Mucosa of descending colon (tissue), 3 donors: ENCODE results near the gene KLRG1. TPM values are rescaled to one million over a fixed set of nuclear protein-coding genes. Genes with fewer than 3 reads are reported as not detected.

Experiments used
- ATAC-seq: fragments of 200-7000 bp; cut with Tn5 transposase; one replicate; pipeline ENCODE4 v1.9.1; 2020; ENCODE audit warnings: mild to moderate bottlenecking, moderate library complexity
- DNase-seq, 3 donors: peaks; one replicate each; pipeline ENCODE4 v3.0.0-alpha.2; 2020
- H3K36me3 ChIP-seq: fragments of 200-600 bp; one replicate; pipeline ENCODE4 v1.8.0; 2021; ENCODE audit warnings: low read depth, mild to moderate bottlenecking
- H3K4me1 ChIP-seq: fragments of 200-600 bp; one replicate; pipeline ENCODE4 v1.8.0; 2021; ENCODE audit warnings: low read depth, mild to moderate bottlenecking
- H3K4me3 ChIP-seq: fragments of 200-600 bp; one replicate; pipeline ENCODE4 v1.8.0; 2021; ENCODE audit warnings: mild to moderate bottlenecking
- H3K9me3 ChIP-seq: fragments of 200-600 bp; one replicate; pipeline ENCODE4 v1.8.0; 2021; ENCODE audit warnings: mild to moderate bottlenecking
- intact Hi-C, 2 donors: fragments of 100-400 bp; cut with DNase I in 1 of 2; cut with micrococcal nuclease in 1 of 2; formaldehyde crosslinking; loops; one replicate each; pipeline versions ENCODE4 v1.11.0 to v1.11.1; 2022; cut with DNase I, micrococcal nuclease
- total RNA-seq, 3 donors: library from RNA; stranded (reverse); fragmentation: NEBNext Ultra II Directional in 2 of 3; extraction: Animal tissue kit (Norgen Biotek cat#: 25700) in 2 of 3; gene quantifications; one replicate each; pipeline versions ENCODE4 v1.2.1 to v1.2.4, GENCODE V29; 2021 to 2023
- TF ChIP-seq, protein P1 (sequence below): fragments of 200-600 bp; IDR thresholded peaks from one replicate; pipeline ENCODE4 v1.8.0; 2022; ENCODE audit warnings: antibody characterized with exemption, mild to moderate bottlenecking
- donor health status: DM: no; HTN: no; CAD: no; lungs with moderate emphysema.
- donor health status: DM: no; HTN: no; CAD: no.
- donor health status: DM: no; HTN: yes; CAD: no.

KLRG1 gene
- total RNA-seq, 3 donors from 2014 or later = 1.1 to 4.1 (median 3.0) TPM

DNA sequence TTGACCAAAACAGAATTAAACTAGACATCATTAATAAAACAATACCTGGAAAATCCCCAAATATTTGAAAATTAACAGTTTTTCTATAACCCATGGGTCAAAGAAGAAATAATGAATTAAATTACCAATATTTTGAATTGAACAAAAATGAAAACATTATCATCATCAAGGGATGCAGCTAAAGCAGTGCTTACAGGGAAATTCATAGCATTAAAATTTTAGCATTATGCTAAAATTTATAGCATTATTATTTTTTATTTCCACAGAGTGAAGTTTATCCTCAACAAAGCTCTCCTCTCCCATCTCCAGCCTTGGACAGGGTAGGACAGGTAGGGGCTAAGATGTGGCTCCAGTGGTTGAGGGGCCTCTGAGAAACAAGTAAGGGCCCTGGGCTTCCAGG, 20.6 kb upstream of the KLRG1 start:
- Histone ChIP-seq H3K4me1 (no peaks in the 10 kb centered on the region), H3K4me3 (no peak overlapping the region), H3K36me3 (no peaks in the 10 kb centered on the region), H3K9me3 (peaks cover 28% of the 10 kb centered on the region)
- intact Hi-C loops = no loop called here
- no peak for ATAC-seq
- TF ChIP-seq, protein P1, sequence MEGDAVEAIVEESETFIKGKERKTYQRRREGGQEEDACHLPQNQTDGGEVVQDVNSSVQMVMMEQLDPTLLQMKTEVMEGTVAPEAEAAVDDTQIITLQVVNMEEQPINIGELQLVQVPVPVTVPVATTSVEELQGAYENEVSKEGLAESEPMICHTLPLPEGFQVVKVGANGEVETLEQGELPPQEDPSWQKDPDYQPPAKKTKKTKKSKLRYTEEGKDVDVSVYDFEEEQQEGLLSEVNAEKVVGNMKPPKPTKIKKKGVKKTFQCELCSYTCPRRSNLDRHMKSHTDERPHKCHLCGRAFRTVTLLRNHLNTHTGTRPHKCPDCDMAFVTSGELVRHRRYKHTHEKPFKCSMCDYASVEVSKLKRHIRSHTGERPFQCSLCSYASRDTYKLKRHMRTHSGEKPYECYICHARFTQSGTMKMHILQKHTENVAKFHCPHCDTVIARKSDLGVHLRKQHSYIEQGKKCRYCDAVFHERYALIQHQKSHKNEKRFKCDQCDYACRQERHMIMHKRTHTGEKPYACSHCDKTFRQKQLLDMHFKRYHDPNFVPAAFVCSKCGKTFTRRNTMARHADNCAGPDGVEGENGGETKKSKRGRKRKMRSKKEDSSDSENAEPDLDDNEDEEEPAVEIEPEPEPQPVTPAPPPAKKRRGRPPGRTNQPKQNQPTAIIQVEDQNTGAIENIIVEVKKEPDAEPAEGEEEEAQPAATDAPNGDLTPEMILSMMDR = no peak
- no peak for DNase-seq

DNA sequence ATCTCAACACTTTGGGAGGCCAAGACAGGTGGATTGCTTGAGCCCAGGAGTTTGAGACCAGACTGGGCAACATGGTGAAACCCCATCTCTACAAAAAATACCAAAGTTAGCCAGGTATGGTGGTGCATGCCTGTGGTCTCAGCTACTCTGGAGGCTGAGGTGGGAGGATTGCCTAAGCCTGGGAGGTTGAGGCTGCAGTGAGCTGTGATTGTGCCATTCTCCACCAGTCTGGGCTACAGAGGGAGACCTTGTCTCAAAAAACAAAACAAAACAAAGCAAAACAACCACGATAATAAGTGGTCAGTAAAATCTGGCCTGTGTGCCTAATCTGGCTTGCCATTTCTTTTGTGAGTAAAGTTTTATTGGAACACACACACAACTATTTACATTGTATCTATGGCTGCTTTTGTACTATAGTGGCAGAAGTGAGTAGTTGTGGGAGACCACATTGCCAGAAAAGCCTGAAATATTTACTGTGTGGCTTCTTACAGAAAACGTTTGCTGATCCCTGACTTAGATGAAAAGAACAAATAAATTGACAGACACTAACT, 19.4 kb upstream of the KLRG1 start:
- Histone ChIP-seq H3K9me3 (peaks cover 28% of the 10 kb centered on the region), H3K36me3 (no peaks in the 10 kb centered on the region), H3K4me3 (no peak overlapping the region), H3K4me1 (no peaks in the 10 kb centered on the region)
- DNase-seq (no peak), ATAC-seq (no peak)
- TF ChIP-seq, protein P1 = no peak
- intact Hi-C loops = no loop called here

DNA sequence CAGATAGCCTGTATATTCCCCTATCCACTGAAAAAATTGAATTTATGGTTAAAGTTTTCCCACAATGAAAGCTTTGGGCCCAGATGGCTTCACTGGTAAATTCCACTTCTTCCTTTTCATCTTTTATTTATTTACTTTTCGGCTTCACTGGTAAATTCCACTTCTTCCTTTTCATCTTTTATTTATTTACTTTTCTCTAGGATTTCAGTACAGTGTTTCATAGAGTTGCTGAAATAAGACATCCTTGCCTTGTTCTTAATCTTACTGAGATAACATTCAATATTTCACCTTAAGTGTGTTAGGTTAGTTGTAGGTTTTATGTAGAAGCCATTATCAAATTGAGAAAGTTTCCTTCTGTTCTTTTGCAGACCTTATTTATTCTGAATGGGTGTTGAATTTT, 18.9 kb upstream of the KLRG1 start:
- H3K4me1 ChIP-seq = no peaks in the 10 kb centered on the region
- ATAC-seq (no peak), DNase-seq (no peak)
- H3K4me3 ChIP-seq = no peak overlapping the region
- intact Hi-C loops = no loop called here
- peaks cover 28% of the 10 kb centered on the region for H3K9me3 ChIP-seq
- H3K36me3 ChIP-seq = no peaks in the 10 kb centered on the region
- TF ChIP-seq, protein P1 = no peak

DNA sequence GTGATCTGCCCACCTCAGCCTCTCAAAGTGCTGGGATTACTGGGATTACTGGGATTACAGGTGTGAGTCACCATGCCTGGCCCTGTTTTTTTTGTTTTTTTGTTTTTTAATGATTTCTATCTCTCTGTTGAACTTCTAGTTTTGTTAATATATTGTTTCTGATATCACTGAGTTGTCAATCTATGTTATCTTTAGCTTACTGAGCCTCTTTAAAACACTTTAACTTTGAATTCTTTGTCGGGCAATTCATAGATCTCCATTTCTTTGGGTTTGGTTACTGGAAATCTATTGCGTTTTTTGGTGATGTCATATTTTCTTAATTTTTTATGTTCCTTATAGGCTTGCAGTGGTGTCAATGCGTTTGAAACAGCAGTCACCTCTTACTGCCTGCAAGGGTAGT, 9.2 kb upstream of the KLRG1 start:
- intact Hi-C loops = no loop called here
- ATAC-seq (no peak), DNase-seq (no peak)
- H3K36me3 ChIP-seq = no peaks in the 10 kb centered on the region
- H3K4me3 ChIP-seq = no peak overlapping the region
- TF ChIP-seq, protein P1 = no peak
- no peaks in the 10 kb centered on the region for H3K4me1 ChIP-seq
- H3K9me3 ChIP-seq = peaks cover 7% of the 10 kb centered on the region

DNA sequence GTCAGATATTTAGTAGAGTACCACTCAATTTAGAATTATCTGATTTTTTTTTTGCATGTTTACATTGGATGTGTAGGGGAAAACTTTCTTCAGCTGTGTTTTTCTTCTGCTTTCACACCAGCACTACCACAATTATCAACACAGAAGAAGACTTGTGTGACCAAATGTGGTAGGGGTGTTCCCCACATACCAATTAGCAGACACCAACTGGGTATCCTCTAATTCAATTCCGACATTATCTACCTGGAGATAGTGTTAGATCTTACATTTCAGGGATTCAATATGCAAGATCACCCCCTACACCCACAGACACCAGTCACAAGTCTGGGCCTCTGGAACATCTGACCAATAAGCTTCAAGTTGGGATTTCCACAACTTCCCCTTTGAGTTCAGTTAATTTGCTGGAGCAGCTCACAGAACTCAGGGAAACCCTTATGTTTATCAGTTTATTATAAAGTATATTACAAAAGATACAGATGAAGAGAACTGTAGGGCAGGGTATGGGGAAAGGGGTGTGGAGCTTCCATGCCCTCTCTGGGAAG, 4.1 kb upstream of the KLRG1 start:
- Histone ChIP-seq H3K9me3 (peaks cover 7% of the 10 kb centered on the region), H3K4me3 (no peak overlapping the region), H3K36me3 (no peaks in the 10 kb centered on the region), H3K4me1 (no peaks in the 10 kb centered on the region)
- ATAC-seq = no peak
- TF ChIP-seq, protein P1 = no peak
- DNase-seq = no peak
- intact Hi-C loops = no loop called here

DNA sequence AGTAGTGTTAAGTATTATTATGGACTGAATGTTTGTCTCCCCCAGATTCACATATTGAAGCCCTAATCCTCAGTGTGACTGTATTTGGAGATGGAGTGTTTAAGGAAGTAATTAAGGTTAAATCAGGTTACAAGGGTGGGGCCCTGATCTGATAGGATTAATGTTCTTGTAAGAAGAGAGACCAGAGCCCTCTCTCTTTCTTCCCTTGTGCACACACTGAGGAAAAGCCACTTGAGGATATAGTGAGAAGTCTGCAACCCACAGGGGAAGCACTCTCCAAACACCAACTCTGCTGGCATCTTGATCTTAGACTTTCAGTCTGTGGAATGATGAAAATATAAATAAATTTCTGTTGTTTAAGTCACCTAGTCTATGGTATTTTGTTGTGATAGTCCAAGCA, 2.2 kb upstream of the KLRG1 start:
- intact Hi-C loops = no loop called here
- Histone ChIP-seq H3K36me3 (no peaks in the 10 kb centered on the region), H3K9me3 (no peaks in the 10 kb centered on the region), H3K4me3 (no peak overlapping the region), H3K4me1 (no peaks in the 10 kb centered on the region)
- ATAC-seq (no peak), DNase-seq (no peak)
- TF ChIP-seq, protein P1 = no peak
